Caco-2 (cell line): ENCODE data around the gene STX8. TPM values are rescaled to one million over a fixed set of nuclear protein-coding genes. Genes with fewer than 3 reads are reported as not detected.

ENCODE experiments used
- BruUV-seq: library from RNA; stranded (reverse); fragments of 400-500 nt; replicated peaks from 2 replicates; lab custom pipeline; 2021; lab: Mats Ljungman, UMichigan
- CTCF ChIA-PET: fragments of 300-600 bp; sonication (Branson Sonifier 250); formaldehyde crosslinking; loops from one replicate; lab custom pipeline; 2022; ENCODE audit warnings: antibody characterized with exemption; lab: Charles Lee
- POLR2A ChIA-PET: fragments of 300-600 bp; sonication (Branson Sonifier 250); formaldehyde crosslinking; loops from one replicate; lab custom pipeline; 2022; ENCODE audit warnings: antibody characterized with exemption; lab: Charles Lee
- DNase-seq, 2 experiments: peaks; one replicate each; pipeline versions ENCODE4 v3.0.0 to v3.0.0-alpha.2; 2020 to 2022
- H3K27me3 ChIP-seq: replicated peaks from 2 replicates; pipeline ENCODE4 v1.6.0; 2011; ENCODE audit warnings: low read length; ENCODE audit not compliant: control insufficient read depth, insufficient read depth
- H3K36me3 ChIP-seq: 2 replicates; pipeline ENCODE4 v1.5.1; 2011; ENCODE audit warnings: low read length; ENCODE audit not compliant: control insufficient read depth, insufficient read depth
- H3K4me1 ChIP-seq: fragments of 250-450 bp; sonication (Bioruptor Pico); 2 replicates; pipeline ENCODE4 v1.5.1; 2020; ENCODE audit warnings: mild to moderate bottlenecking
- H3K4me3 ChIP-seq: 2 replicates; pipeline ENCODE4 v1.5.1; 2011; ENCODE audit warnings: low read depth, mild to moderate bottlenecking, control low read depth, low read length
- H3K9me3 ChIP-seq: fragments of 250-450 bp; sonication (Bioruptor Pico); 2 replicates; pipeline ENCODE4 v1.5.1; 2020; ENCODE audit warnings: mild to moderate bottlenecking, moderate library complexity
- H3K27ac Mint-ChIP-seq: one replicate; pipeline ENCODE4 v1.8.0; 2022; ENCODE audit warnings: mixed read lengths; ENCODE audit not compliant: unreplicated experiment
- H3K27me3 Mint-ChIP-seq: one replicate; pipeline ENCODE4 v1.8.0; 2022; ENCODE audit warnings: mixed read lengths; ENCODE audit not compliant: insufficient read depth, unreplicated experiment
- H3K36me3 Mint-ChIP-seq: one replicate; pipeline ENCODE4 v1.8.0; 2022; ENCODE audit warnings: mild to moderate bottlenecking, mixed read lengths; ENCODE audit not compliant: insufficient read depth, unreplicated experiment
- H3K4me1 Mint-ChIP-seq: one replicate; pipeline ENCODE4 v1.8.0; 2022; ENCODE audit warnings: low read depth, mixed read lengths; ENCODE audit not compliant: unreplicated experiment
- H3K4me3 Mint-ChIP-seq: one replicate; pipeline ENCODE4 v1.8.0; 2022; ENCODE audit warnings: mild to moderate bottlenecking, moderate library complexity, mixed read lengths; ENCODE audit not compliant: unreplicated experiment
- H3K9me3 Mint-ChIP-seq: one replicate; pipeline ENCODE4 v1.8.0; 2022; ENCODE audit warnings: mixed read lengths; ENCODE audit not compliant: unreplicated experiment
- CTCF ChIP-seq, 2 experiments: fragments of 200-600 bp in 1 of 2; IDR thresholded peaks; 1 replicate in 1 of 2; 2 replicates in 1 of 2; pipeline versions ENCODE4 v1.5.1 to v1.8.0; 2011 to 2022; ENCODE audit warnings: antibody characterized with exemption in 1 of 2, control low read depth in 1 of 2, inconsistent platforms in 1 of 2, low read depth in 1 of 2, low read length in 1 of 2, mild to moderate bottlenecking in 1 of 2, moderate library complexity in 1 of 2; ENCODE audit not compliant: insufficient read depth in 1 of 2, severe bottlenecking in 1 of 2, unreplicated experiment in 1 of 2
- intact Hi-C: fragments of 100-400 bp; cut with micrococcal nuclease; formaldehyde crosslinking; loops from one replicate; pipeline ENCODE4 v1.10.0; 2022; ENCODE audit not compliant: unreplicated experiment
- total RNA-seq: library from RNA; stranded (reverse); gene quantifications from 2 replicates; pipeline ENCODE4 v1.2.3, GENCODE V29; 2022

STX8 gene
- total RNA-seq, 1 experiment from 2014 or later: 22.6 TPM

DNA sequence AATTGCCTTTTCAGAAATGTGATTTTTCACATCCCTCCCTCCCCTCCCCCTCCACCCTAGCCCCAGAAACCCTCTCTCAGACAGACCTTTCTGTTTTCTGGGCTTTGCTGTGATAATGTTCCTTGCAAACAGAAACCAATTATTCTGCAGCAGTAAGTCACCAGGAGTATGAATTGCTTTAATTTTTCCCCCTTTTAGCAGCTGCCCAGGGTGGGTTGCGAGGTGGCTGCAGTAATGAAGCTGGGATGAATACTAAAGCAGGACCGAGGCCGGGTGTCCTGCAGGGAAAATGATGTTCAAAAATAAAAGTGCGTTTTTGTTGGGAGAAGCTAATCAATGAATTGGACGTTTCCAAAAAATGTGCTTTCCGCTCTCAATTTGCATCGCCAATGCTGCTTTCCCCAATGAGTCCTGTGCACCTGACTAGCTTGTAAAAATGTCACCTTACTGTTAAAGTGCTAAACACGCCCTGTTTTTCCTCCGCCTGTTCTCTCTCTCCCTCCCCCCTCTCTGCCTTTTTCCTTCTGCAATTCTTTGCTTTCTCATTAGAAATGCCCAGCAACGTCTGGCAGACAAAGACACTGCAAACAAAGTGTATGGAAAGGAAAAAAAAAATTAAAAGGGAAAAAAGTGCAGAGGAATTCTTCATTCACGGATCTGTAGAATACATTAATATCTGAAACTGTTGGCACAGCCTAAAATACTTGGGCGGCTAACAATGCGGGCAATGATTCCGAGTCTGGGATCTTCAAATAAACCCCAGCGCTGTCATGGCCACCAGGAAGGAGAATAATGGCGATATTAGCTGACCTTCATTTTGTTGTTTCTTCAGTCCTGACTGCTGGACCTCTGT is 244.1 kb downstream of the STX8 start:
- BruUV-seq: no TSS peak

DNA sequence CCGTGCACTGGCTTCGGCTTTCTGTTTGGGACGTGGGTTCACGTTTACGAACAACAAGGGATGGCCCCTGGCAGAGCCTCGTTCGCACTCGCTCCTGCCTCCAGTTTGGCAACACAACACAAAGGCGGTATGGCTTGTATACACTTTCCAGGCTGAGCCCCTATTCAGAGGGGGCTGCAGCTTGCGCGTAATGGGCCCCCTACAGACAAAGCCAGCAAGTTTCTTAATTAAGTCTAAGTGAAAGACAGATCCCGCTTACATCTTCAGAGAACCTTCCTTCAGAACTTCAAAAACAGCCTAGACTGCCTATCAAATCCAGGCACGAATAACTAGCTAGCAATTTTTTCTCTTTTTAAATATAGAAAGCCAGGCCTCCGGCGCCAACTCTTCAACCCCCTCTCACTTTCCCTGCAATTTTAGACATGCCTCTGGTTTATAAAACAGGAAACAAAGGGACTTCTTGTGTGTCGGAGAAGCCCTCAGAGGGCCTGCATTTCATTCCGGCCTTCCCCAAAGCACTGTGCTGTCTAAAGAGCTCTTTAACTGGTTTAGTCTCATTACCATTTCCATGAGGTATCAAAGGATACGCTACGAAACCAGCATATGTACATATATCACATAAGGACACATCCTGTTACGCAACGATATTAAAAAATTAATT is 244.9 kb downstream of the STX8 start:
- no peak overlapping the region for H3K4me3 Mint-ChIP-seq
- Histone ChIP-seq H3K27me3 (no peaks in the 10 kb centered on the region), H3K36me3 (no peaks in the 10 kb centered on the region), H3K4me3 (no peak overlapping the region), H3K4me1 (no peaks in the 10 kb centered on the region), H3K9me3 (no peaks in the 10 kb centered on the region)
- no peaks in the 10 kb centered on the region for H3K27me3 Mint-ChIP-seq
- no peak for DNase-seq
- ChIA-PET POLR2A (no interaction called here), CTCF (interaction anchor here (1.1 kb wide), 1 partner anchor 191 kb away, joined by 3 read pairs; no protein-coding TSS in a partner anchor)
- peaks cover 6% of the 10 kb centered on the region for H3K4me1 Mint-ChIP-seq
- TF ChIP-seq CTCF (IDR thresholded peaks at IDR 0.05; ENCODE audit: insufficient read depth in 1 of 2, low read depth in 1 of 2, low read length in 1 of 2, severe bottlenecking in 1 of 2, unreplicated experiment in 1 of 2): no peak
- intact Hi-C loops: no loop called here
- peaks cover 8% of the 10 kb centered on the region for H3K9me3 Mint-ChIP-seq
- BruUV-seq: no TSS peak
- H3K36me3 Mint-ChIP-seq: no peaks in the 10 kb centered on the region
- H3K27ac Mint-ChIP-seq: no peak overlapping the region

More for the DNA sequence above, 244.1 kb downstream of the STX8 start:
- ChIA-PET CTCF (interaction anchor here (1.1 kb wide), 1 partner anchor 190 kb away, joined by 3 read pairs; no protein-coding TSS in a partner anchor), POLR2A (no interaction called here)
- H3K9me3 Mint-ChIP-seq: peaks cover 8% of the 10 kb centered on the region
- no peaks in the 10 kb centered on the region for H3K36me3 Mint-ChIP-seq
- TF ChIP-seq CTCF (IDR thresholded peaks at IDR 0.05; ENCODE audit: insufficient read depth in 1 of 2, low read depth in 1 of 2, low read length in 1 of 2, severe bottlenecking in 1 of 2, unreplicated experiment in 1 of 2): no peak
- no peaks in the 10 kb centered on the region for H3K4me1 ChIP-seq
- H3K4me3 Mint-ChIP-seq: no peak overlapping the region
- peaks cover 6% of the 10 kb centered on the region for H3K4me1 Mint-ChIP-seq
- no peaks in the 10 kb centered on the region for H3K36me3 ChIP-seq
- no peak overlapping the region for H3K4me3 ChIP-seq
- intact Hi-C loops: no loop called here
- no peak overlapping the region for H3K27ac Mint-ChIP-seq
- no peaks in the 10 kb centered on the region for H3K27me3 ChIP-seq
- no peak for DNase-seq
- H3K27me3 Mint-ChIP-seq: no peaks in the 10 kb centered on the region
- H3K9me3 ChIP-seq: no peaks in the 10 kb centered on the region

DNA sequence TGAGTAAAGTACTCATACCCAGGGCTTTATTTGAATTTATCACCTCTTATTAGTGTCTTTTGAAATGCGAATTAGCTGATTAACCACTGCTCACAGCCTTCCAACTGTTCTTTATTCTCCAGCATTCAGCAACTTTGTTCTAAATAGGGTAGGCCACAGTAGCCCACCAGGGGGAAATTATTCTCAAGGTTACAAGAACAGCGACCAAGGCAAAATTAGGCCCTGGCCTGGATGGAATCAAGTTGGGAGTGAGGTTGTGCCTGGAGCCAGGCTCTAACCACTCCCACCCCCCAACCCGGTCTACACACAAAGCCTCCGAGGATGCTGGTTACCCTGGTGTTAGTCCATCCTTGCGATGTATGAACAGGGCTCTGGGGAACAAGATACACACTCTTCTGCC is 245.5 kb downstream of the STX8 start:
- no peak for TF ChIP-seq CTCF (IDR thresholded peaks at IDR 0.05; ENCODE audit: insufficient read depth in 1 of 2, low read depth in 1 of 2, low read length in 1 of 2, severe bottlenecking in 1 of 2, unreplicated experiment in 1 of 2)
- ChIA-PET POLR2A (no interaction called here), CTCF (no interaction called here)
- BruUV-seq: no TSS peak
- Histone ChIP-seq H3K4me1 (no peaks in the 10 kb centered on the region), H3K27me3 (no peaks in the 10 kb centered on the region), H3K36me3 (no peaks in the 10 kb centered on the region), H3K9me3 (no peaks in the 10 kb centered on the region), H3K4me3 (no peak overlapping the region)
- intact Hi-C loops: no loop called here
- H3K27ac Mint-ChIP-seq: no peak overlapping the region
- no peak for DNase-seq
- H3K4me1 Mint-ChIP-seq: peaks cover 6% of the 10 kb centered on the region
- H3K27me3 Mint-ChIP-seq: no peaks in the 10 kb centered on the region
- H3K9me3 Mint-ChIP-seq: peaks cover 8% of the 10 kb centered on the region
- no peaks in the 10 kb centered on the region for H3K36me3 Mint-ChIP-seq
- H3K4me3 Mint-ChIP-seq: no peak overlapping the region
